GM12891 (cell line): Measurements from ENCODE around the gene MEX3B.

Experiments
- POLR2A ChIP-seq: IDR thresholded peaks from 2 replicates; pipeline ENCODE4 v1.6.1; 2011; ENCODE audit warnings: low read depth, low read length, control low read depth
- POLR2AphosphoS5 ChIP-seq: IDR thresholded peaks from 2 replicates; pipeline ENCODE4 v1.6.1; 2011; ENCODE audit warnings: low read depth, low read length, control low read depth
- POU2F2 ChIP-seq: IDR thresholded peaks from 2 replicates; pipeline ENCODE4 v1.6.1; 2011; ENCODE audit warnings: low read depth, mild to moderate bottlenecking, control low read depth, low read length, moderate library complexity
- SPI1 ChIP-seq: IDR thresholded peaks from 2 replicates; pipeline ENCODE4 v1.6.1; 2011; ENCODE audit warnings: low read depth, low read length, control low read depth
- TAF1 ChIP-seq: IDR thresholded peaks from 2 replicates; pipeline ENCODE4 v1.6.1; 2011; ENCODE audit warnings: low read depth, low read length, control low read depth

GRCh38 chr15:82066455-82066854 lies 20.6 kb upstream of the MEX3B start:
- TF ChIP-seq TAF1 (no peak), POLR2A (no peak), POLR2AphosphoS5 (no peak), SPI1 (no peak), POU2F2 (no peak)
